ENCODE measurements around the gene EMC9. TPM values are rescaled to one million over a fixed set of nuclear protein-coding genes. Genes with fewer than 3 reads are reported as not detected.

Gene EMC9
- total RNA-seq, 6 donors from 2014 or later: 8.6 to 13.8 (median 12.0) TPM

DNA sequence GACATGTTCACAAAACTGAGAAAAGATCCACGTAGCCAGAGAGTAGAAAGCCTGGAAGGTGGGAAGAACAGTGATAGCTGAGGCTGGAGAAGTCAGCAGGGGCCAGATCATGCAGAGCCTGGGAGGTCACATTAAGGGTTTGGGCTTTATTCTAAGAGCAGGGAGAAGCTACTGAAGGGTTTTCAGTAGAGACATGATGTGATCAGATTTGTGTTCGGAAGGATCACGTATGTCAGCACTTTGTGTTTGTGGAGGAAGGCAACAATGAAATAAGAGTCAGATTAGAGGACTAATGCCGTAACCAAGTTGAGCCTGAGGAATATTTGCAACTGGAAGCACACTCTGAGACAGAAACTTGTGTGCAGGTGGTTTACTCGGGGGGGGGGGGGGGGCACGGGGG is 51.5 kb downstream of the EMC9 start:
- no peak overlapping the region for H3K27ac ChIP-seq
- peaks cover 4 to 23% (median 17%) of the 10 kb centered on the region in 4 donors for H3K4me1 ChIP-seq
- 88 to 91% methylated on average over 6 of the region's 6 CpGs for WGBS, 2 donors
- no peaks in the 10 kb centered on the region for H3K36me3 ChIP-seq
- DNase-seq (no peak), ATAC-seq (ENCODE audit: low FRiP score in 2 of 2) (no peak)
- H3K4me3 ChIP-seq: no peak overlapping the region
- no peaks in the 10 kb centered on the region for H3K9me3 ChIP-seq
- TF ChIP-seq CTCF (IDR thresholded peaks at IDR 0.05) (no peak), POLR2AphosphoS5 (IDR thresholded peaks at IDR 0.05) (no peak), EP300 (IDR thresholded peaks at IDR 0.05) (no peak), POLR2A (IDR thresholded peaks at IDR 0.05) (no peak)
- H3K27me3 ChIP-seq: no peaks in the 10 kb centered on the region

Small RNAs within 50 kb of the gene (small RNA-seq; reads per million reads assigned to genes)
- gene AL136295.4 (0 reads per million in 4 donors), gene IPO4 (0 reads per million in 4 donors), gene IRF9 (0 reads per million in 4 donors), gene RNA5SP383 (0.11 to 0.86 (median 0.28) reads per million in 4 donors)

Other genes starting within 250 kb of the EMC9 start
- gene DHRS4, start 187.8 kb downstream of the EMC9 start, total RNA-seq: 10 to 100 TPM; 30.3 to 57.9 (median 33.8) TPM
- 10 to 100 TPM; 13.2 to 27.4 (median 18.2) TPM for gene DHRS4L2, start 152.7 kb downstream of the EMC9 start, total RNA-seq
- gene CARMIL3, start 89.6 kb downstream of the EMC9 start, total RNA-seq: 10 to 100 TPM in 1 of 6 donors, 1 to 10 TPM in 3, under 1 TPM in 2; 0.39 to 15.7 (median 1.2) TPM
- not detected for gene CPNE6, start 70.0 kb downstream of the EMC9 start, total RNA-seq
- gene PCK2, start 47.3 kb downstream of the EMC9 start, total RNA-seq: 10 to 100 TPM; 27.2 to 70.3 (median 34.9) TPM
- gene DCAF11, start 26.8 kb downstream of the EMC9 start, total RNA-seq: 100 to 1,000 TPM in 2 of 6 donors, 10 to 100 TPM in 4; 68.4 to 138 (median 95.0) TPM
- gene NRL, start 26.6 kb downstream of the EMC9 start, total RNA-seq: 1 to 10 TPM; 2.6 to 9.8 (median 4.4) TPM
- gene FITM1, start 10.9 kb downstream of the EMC9 start, total RNA-seq: under 1 TPM in 4 of 6 donors, not detected in 2; 0.63 to 0.89 (median 0.82) TPM
- gene PSME1, start 5.4 kb downstream of the EMC9 start, total RNA-seq: 100 to 1,000 TPM in 5 of 6 donors, 10 to 100 TPM in 1; 56.6 to 206 (median 142) TPM
- 100 to 1,000 TPM in 3 of 6 donors, 10 to 100 TPM in 3; 58.5 to 144 (median 84.4) TPM for gene PSME2, start 5.0 kb upstream of the EMC9 start, total RNA-seq
- gene RNF31, start 5.9 kb upstream of the EMC9 start, total RNA-seq: 100 to 1,000 TPM in 2 of 6 donors, 10 to 100 TPM in 4; 52.1 to 173 (median 63.9) TPM
- 100 to 1,000 TPM in 3 of 6 donors, 10 to 100 TPM in 3; 78.2 to 192 (median 107) TPM for gene IRF9, start 19.7 kb upstream of the EMC9 start, total RNA-seq
- gene REC8, start 30.5 kb upstream of the EMC9 start, total RNA-seq: 10 to 100 TPM; 16.0 to 76.5 (median 29.4) TPM
- 10 to 100 TPM; 20.8 to 50.3 (median 35.2) TPM for gene IPO4, start 47.2 kb upstream of the EMC9 start, total RNA-seq
- 10 to 100 TPM; 15.7 to 75.4 (median 53.8) TPM for gene TM9SF1, start 53.9 kb upstream of the EMC9 start, total RNA-seq
- gene TSSK4, start 64.1 kb upstream of the EMC9 start, total RNA-seq: 1 to 10 TPM in 1 of 6 donors, not detected in 5; 1.3 TPM
- gene CHMP4A, start 71.9 kb upstream of the EMC9 start, total RNA-seq: 100 to 1,000 TPM in 1 of 6 donors, 10 to 100 TPM in 5; 39.9 to 112 (median 61.5) TPM
- 10 to 100 TPM in 4 of 6 donors, 1 to 10 TPM in 2; 8.1 to 21.1 (median 12.7) TPM for gene MDP1, start 74.5 kb upstream of the EMC9 start, total RNA-seq
- 100 to 1,000 TPM in 4 of 6 donors, 10 to 100 TPM in 2; 39.8 to 144 (median 121) TPM for gene NEDD8, start 90.8 kb upstream of the EMC9 start, total RNA-seq
- gene GMPR2, start 91.3 kb upstream of the EMC9 start, total RNA-seq: 10 to 100 TPM; 26.2 to 76.9 (median 47.2) TPM
- 100 to 1,000 TPM in 1 of 6 donors, 10 to 100 TPM in 5; 46.1 to 109 (median 86.4) TPM for gene TINF2, start 101.0 kb upstream of the EMC9 start, total RNA-seq
- gene TGM1, start 121.6 kb upstream of the EMC9 start, total RNA-seq: 10 to 100 TPM in 4 of 6 donors, 1 to 10 TPM in 2; 9.1 to 29.2 (median 11.1) TPM
- 100 to 1,000 TPM in 1 of 6 donors, 10 to 100 TPM in 5; 22.7 to 125 (median 58.9) TPM for gene RABGGTA, start 130.0 kb upstream of the EMC9 start, total RNA-seq
- 10 to 100 TPM; 23.0 to 60.3 (median 32.8) TPM for gene DHRS1, start 158.2 kb upstream of the EMC9 start, total RNA-seq
- 10 to 100 TPM; 13.3 to 31.4 (median 22.6) TPM for gene NOP9, start 158.3 kb upstream of the EMC9 start, total RNA-seq
- 10 to 100 TPM in 5 of 6 donors, 1 to 10 TPM in 1; 9.4 to 14.8 (median 12.8) TPM for gene CIDEB, start 166.4 kb upstream of the EMC9 start, total RNA-seq
- gene LTB4R2, start 168.5 kb upstream of the EMC9 start, total RNA-seq: 10 to 100 TPM in 4 of 6 donors, 1 to 10 TPM in 2; 6.2 to 49.2 (median 10.9) TPM
- gene LTB4R, start 169.9 kb upstream of the EMC9 start, total RNA-seq: 10 to 100 TPM; 11.1 to 71.2 (median 17.7) TPM
- gene ADCY4, start 193.5 kb upstream of the EMC9 start, total RNA-seq: 100 to 1,000 TPM in 2 of 6 donors, 10 to 100 TPM in 4; 22.4 to 159 (median 43.7) TPM
- 10 to 100 TPM; 16.1 to 92.2 (median 29.1) TPM for gene RIPK3, start 198.4 kb upstream of the EMC9 start, total RNA-seq
- 10 to 100 TPM in 5 of 6 donors, 1 to 10 TPM in 1; 8.5 to 98.5 (median 42.1) TPM for gene NFATC4, start 226.6 kb upstream of the EMC9 start, total RNA-seq

Measured in upper lobe of left lung (tissue), 6 donors.